ENCODE results near the gene PANK3. TPM values are rescaled to one million over a fixed set of nuclear protein-coding genes. Genes with fewer than 3 reads are reported as not detected.
A peak's percentile ranks its signal among the peaks of the same experiment; 100 is the strongest.
"Not testable (repeated sequence)": the region's sequence is repeated elsewhere in the genome, so short reads cannot be mapped to it uniquely, and the experiment has no call there.

The PANK3 gene
- total RNA-seq, 4 donors from 2014 or later, result 29.7 to 94.8 (median 73.1) TPM

DNA sequence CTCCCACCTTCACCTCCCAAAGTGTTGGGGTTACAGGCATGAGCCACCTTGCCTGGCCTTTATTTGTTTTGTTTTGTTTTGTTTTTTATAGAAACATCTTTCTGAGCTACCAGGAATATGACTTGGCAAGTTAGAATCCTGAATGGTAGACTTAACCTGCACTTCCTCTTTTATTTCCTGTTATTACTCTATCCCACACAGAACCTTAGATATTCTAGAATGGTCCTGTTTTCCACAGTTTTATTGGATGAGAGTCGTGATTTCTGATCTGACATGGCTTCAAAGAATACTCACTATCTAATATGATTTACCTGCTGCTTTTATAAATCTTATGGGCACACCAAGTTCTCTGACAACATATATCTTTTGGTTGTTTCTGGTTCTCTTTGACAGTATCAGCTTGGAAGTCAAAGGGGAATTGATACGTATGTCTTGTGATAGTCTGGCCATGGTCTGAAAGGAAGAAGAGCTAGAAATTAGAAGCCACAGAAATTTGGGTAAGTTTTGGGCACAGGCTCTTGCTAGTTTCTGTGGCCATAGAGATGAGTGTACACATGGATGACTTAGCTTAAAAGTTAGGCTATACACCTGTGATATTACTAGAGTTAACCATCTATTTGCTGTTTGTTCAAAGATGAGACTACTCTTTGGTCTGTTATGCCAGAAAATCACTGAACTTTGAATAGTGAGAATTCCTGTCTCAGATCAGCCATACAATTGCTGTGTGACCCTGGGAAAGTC lies 4.7 kb upstream of the PANK3 start:
- H3K4me3 ChIP-seq, result no peak overlapping the region
- H3K4me1 ChIP-seq, result peaks cover 0 to 6% (median 0%) of the 10 kb centered on the region in 4 donors
- no peaks in the 10 kb centered on the region for H3K27me3 ChIP-seq
- no peaks in the 10 kb centered on the region for H3K9me3 ChIP-seq
- H3K27ac ChIP-seq, result no peak overlapping the region
- no peak for DNase-seq
- TF ChIP-seq, protein P1, sequence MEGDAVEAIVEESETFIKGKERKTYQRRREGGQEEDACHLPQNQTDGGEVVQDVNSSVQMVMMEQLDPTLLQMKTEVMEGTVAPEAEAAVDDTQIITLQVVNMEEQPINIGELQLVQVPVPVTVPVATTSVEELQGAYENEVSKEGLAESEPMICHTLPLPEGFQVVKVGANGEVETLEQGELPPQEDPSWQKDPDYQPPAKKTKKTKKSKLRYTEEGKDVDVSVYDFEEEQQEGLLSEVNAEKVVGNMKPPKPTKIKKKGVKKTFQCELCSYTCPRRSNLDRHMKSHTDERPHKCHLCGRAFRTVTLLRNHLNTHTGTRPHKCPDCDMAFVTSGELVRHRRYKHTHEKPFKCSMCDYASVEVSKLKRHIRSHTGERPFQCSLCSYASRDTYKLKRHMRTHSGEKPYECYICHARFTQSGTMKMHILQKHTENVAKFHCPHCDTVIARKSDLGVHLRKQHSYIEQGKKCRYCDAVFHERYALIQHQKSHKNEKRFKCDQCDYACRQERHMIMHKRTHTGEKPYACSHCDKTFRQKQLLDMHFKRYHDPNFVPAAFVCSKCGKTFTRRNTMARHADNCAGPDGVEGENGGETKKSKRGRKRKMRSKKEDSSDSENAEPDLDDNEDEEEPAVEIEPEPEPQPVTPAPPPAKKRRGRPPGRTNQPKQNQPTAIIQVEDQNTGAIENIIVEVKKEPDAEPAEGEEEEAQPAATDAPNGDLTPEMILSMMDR (IDR thresholded peaks at IDR 0.05), result no peak
- no peak for TF ChIP-seq POLR2A (IDR thresholded peaks at IDR 0.05)
- no peaks in the 10 kb centered on the region for H3K36me3 ChIP-seq

DNA sequence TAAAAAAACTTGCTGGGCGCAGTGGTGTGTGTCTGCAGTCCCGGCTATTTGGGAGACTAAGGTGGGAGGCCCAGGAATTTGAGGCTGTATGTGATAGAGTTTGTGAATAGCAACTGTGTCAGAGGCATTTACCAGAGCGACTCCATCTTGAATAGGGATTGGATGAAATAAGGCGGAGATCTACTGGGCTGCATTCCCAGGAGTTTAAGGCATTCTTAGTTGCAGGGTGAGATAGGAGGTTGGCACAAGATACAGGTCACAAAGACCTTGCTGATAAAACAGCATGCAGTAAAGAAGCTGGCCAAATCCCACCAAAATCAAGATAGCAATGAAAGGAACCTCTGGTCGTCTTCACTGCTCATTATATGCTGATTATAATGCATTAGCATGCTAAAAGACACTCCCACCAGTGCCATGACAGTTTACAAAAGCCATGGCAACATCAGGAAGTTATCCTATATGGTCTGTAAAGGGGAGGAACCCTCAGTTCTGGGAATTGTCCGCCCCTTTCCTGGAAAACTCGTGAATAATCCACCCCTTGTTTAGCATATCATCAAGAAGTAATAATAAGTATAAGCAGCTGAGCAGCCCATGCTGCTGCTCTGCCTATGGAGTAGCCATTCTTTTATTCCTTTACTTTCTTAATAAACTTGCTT lies 1.8 kb upstream of the PANK3 start:
- H3K9me3 ChIP-seq, H3K27me3 ChIP-seq, H3K4me3 ChIP-seq, H3K36me3 ChIP-seq, DNase-seq, H3K27ac ChIP-seq: not testable (repeated sequence)
- peaks cover 0 to 16% (median 4%) of the 10 kb centered on the region in 4 donors for H3K4me1 ChIP-seq

DNA sequence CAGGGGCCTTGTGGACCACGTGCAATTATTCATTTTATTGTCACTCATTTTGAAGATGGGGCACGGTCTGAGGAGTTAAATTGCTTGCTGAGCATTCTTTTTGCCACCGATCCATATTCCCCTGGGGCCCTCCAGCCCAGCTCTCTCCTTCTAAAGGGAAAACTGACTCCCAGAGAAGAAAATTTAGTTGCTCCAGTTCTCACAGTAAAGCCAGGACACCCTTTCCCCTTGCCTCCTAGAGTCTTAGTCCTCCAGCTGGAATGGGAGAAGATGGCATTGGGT lies 1.0 kb upstream of the PANK3 start:
- Histone ChIP-seq H3K27ac (peak overlapping the region; percentile 93 to 98 (median 96)), H3K27me3 (no peaks in the 10 kb centered on the region), H3K4me1 (peaks cover 0 to 22% (median 4%) of the 10 kb centered on the region in 4 donors), H3K4me3 (peak overlapping the region; percentile 77 to 97 (median 94)), H3K9me3 (no peaks in the 10 kb centered on the region), H3K36me3 (no peaks in the 10 kb centered on the region)
- TF ChIP-seq POLR2A (IDR thresholded peaks at IDR 0.05), result no peak
- TF ChIP-seq, protein P1 (IDR thresholded peaks at IDR 0.05), result no peak
- no peak for DNase-seq

DNA sequence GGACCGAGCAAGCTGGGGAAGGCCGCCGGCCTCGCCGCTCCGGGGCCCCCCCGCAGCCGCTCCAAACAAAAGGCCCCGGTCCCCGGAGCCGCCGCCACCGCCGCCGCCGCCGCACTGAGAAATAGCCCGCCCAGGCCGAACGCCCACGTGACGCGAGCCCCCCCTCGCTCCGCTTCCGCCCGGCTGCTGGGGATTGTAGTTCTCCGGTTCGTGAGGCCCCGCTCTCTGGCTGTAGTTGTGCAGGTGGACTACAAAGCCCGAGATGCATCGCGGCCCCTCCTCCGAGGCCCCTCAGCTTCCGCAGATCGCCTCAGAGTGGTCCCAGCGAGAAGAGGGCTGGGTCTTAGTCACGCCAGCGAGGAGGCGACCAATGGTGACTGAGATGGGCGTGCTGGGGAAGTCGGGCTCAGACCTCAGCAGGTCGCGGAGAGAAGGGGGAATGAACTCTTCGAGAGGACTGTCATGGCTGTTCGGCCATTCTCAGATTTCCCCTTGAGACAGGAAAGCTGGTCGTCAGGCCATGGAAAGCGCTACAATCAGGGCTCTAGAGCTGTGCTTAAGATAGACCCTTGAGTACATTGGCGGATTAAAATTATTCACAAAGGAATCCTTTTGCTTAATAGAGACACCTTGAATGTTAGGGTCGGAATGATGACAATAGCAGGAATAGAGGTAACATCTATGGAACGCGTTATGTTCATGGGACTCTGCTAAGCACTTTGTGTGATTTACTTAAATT lies 489 bp upstream of the PANK3 start:
- H3K4me3 ChIP-seq, result peak overlapping the region; percentile 77 to 97 (median 94)
- H3K4me1 ChIP-seq, result peaks cover 0 to 26% (median 4%) of the 10 kb centered on the region in 4 donors
- H3K27ac ChIP-seq, result peak overlapping the region; percentile 93 to 98 (median 96)
- peak in 1 of 2 donors; percentile 89 for TF ChIP-seq POLR2A (IDR thresholded peaks at IDR 0.05)
- TF ChIP-seq, protein P1 (IDR thresholded peaks at IDR 0.05), result no peak
- no peaks in the 10 kb centered on the region for H3K9me3 ChIP-seq
- no peaks in the 10 kb centered on the region for H3K36me3 ChIP-seq
- no peaks in the 10 kb centered on the region for H3K27me3 ChIP-seq
- DNase-seq, result peak; percentile 97 to 99 (median 98)

DNA sequence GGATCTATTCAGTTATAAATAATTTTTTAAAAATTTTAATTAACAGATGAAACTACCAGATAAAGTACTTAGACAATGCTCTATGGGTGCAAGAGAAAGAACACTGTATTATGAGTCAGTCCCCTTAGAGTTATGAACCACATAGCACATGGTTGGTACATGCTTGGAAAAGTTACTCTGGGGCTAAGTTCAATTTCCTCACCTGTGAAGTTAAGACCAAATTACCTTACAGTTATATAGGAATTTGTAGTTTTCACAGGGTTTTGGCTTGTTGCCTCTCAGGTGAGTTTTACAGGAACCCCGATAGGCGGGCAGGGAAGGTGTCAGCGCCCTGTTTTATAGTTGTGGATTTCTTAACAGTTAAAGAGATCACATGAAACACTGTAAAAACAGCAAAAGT lies 1.2 kb downstream of the PANK3 start:
- Histone ChIP-seq H3K27ac (peak overlapping the region in 3 of 4 donors; percentile 95 to 98 (median 97)), H3K4me1 (peaks cover 0 to 29% (median 4%) of the 10 kb centered on the region in 4 donors), H3K4me3 (peak overlapping the region; percentile 77 to 97 (median 94)), H3K36me3 (no peaks in the 10 kb centered on the region), H3K27me3 (no peaks in the 10 kb centered on the region), H3K9me3 (no peaks in the 10 kb centered on the region)
- no peak for DNase-seq
- TF ChIP-seq POLR2A (IDR thresholded peaks at IDR 0.05), result no peak
- TF ChIP-seq, protein P1 (IDR thresholded peaks at IDR 0.05), result no peak
